AML-193 (cell line): ENCODE data around the gene OR8G1.

Source experiments
- DNase-seq, 2 experiments: peaks; one replicate each; lab custom pipeline; 2025; lab: John Stamatoyannopoulos, UW

The OR8G1 gene, protein sequence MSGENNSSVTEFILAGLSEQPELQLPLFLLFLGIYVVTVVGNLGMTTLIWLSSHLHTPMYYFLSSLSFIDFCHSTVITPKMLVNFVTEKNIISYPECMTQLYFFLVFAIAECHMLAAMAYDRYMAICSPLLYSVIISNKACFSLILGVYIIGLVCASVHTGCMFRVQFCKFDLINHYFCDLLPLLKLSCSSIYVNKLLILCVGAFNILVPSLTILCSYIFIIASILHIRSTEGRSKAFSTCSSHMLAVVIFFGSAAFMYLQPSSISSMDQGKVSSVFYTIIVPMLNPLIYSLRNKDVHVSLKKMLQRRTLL

GRCh38 chr11:124240621-124241397 lies at the start of gene OR8G1:
Gene OR8G1, plus strand, starts transcription at chr11:124241095. Its CDS starts 8,581 bp downstream, at chr11:124249676.
- no peak for DNase-seq

DNA sequence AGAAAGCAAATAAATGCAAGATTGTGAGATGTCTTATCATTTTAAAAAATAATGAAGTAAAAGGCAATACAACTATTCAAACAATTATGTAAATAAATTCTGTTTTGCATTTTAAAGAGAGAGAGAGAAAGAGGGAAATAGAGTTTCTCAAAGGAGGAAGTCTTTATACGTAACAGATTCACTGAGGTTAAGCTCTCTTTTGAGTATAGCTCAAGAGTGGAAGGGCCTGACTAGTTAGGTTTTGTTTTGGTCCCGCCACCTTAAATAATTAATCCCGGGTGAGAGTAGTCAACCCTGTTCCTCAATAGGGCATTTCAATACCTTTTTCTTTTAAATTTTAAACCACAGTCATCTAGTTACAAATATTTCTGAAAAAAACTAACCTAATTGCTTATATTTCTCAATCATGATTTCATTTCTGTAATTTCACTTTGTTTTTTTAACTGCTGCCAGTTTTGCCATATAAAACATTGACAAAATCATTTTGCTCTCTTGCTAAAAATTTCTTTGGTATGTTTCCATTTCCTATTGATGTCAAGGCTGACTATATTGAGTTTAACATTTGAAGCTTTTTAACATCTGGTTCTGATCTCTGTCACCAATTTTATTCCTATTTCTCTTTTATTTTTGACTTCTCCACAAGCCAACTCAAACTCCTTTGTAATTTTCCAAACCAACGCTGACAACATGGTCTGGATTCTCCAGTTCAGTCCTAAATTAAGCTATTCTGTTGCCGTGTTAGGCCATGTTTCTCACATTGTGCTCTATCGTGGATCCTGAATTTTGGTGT lies 47.5 kb upstream of the OR8G1 start:
- DNase-seq = no peak

- no peak for DNase-seq
Measured at GRCh38 chr11:124194293-124195188, 46.4 kb upstream of the OR8G1 start.

DNA sequence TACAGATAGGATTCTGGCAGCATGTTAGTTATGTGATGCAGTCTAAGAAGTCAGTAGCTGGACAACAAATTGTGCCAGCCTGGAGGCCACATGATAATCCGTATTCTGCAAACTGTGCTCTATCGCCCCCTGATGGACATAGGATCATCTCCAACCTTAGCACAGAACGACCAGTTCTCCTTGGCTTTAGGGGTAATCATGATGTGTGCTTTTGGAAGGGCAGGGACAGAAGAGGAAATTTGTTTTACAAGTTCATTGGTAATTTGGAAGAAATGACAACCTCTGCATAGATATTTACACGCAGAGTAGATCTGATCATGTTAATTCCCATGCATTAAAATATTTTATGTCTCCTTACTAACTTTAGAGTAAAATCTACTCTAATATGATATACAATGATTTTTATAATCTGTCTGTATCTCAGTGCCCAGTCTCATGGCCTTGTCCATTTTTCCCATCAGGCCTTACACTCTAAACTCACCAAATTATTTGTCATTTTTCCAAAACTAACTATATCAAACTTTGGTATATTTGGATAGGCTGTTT lies 45.6 kb upstream of the OR8G1 start:
- peak; percentile 39 to 58 for DNase-seq

- no peak for DNase-seq
Measured at GRCh38 chr11:124197999-124198398, 42.9 kb upstream of the OR8G1 start.

- no peak for DNase-seq
Measured at GRCh38 chr11:124198897-124199296, 42.0 kb upstream of the OR8G1 start.

DNA sequence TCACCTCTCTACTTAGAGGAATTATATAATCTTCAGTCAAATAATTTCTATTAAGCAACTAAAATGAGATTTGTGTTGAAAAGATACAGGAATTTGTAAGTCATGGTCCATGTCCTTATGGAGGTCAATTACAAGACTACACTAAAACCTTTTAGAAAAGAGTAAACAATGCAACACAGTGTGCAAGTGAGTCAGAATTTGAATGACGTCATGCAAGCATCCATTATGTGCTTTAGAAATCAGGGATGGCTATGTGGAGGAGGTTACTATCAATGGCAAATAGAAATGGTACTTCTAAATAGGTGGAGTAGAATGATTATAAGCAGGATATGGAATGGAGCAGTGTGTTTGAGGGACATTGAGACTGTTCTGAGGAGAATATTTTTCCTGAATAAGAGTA lies 41.2 kb upstream of the OR8G1 start:
- no peak for DNase-seq

DNA sequence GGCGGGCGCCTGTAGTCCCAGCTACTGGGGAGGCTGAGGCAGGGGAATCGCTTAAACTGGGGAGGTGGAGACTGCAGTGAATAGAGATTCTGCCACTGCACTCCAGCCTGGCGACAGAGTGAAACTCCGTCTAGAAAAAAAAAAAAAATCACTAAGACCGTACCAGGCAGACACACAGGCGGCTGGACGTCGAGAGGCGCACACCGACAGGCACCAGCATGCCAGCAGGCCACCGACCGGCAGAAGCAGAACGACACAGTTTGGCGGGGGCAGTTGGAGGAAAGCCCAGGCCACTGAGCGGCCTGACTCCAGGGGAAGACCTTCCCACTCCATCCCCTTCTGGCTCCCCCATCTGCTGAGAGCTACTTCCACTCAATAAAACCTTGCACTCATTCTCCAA lies 40.2 kb upstream of the OR8G1 start:
- no peak for DNase-seq

- no peak for DNase-seq
Measured at GRCh38 chr11:124202951-124203350, 37.9 kb upstream of the OR8G1 start.

GRCh38 chr11:124204008-124204407 lies 36.9 kb upstream of the OR8G1 start:
- no peak for DNase-seq

DNA sequence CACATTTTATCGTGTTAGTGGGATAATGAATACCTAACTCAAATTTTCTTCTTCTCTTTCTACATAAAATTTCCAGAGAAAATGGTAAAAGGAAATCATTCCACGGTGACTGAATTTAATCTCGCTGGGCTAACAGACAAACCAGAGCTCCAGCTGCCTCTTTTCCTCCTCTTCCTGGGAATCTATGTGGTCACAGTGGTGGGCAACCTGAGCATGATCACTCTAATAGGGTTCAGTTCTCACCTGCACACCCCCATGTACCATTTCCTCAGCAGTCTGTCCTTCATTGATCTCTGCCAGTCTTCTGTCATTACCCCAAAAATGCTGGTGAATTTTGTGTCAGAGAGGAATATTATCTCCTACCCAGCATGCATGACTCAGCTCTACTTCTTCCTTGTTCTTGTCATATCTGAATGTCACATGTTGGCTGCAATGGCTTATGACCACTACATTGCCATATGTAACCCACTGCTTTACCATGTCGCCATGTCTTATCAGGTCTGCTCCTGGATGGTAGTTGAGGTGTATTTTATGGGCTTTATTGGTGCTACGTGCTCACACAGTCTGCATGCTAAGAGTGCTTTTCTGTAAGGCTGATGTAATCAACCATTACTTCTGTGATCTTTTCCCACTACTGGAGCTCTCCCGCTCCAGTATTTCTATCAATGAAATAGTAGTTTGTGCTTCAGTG lies 33.6 kb upstream of the OR8G1 start:
- no peak for DNase-seq

- no peak for DNase-seq
Measured at GRCh38 chr11:124209824-124210357, 31.0 kb upstream of the OR8G1 start.

DNA sequence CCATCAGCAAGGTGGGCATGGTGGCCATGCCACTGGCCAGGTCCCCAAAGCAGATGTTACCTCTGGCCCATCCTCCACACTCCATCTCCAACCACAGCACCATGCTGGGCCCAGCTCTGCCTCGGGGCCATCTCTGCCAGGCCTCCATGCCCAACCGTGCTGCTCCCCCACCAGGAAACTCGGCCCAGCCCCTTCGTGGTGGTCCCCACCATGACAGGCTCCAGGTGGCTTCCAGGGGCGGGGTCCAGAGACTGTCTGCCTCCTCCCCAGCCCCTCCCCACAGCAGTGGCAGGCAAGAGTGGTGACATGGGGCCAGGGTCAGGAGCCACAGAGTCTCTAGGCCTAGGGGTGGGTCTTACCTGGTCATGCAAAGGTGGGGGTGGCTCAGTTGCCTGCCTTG lies 30.5 kb upstream of the OR8G1 start:
- no peak for DNase-seq

GRCh38 chr11:124211321-124211720 lies 29.6 kb upstream of the OR8G1 start:
- DNase-seq = no peak

- DNase-seq = no peak
Measured at GRCh38 chr11:124214027-124214426, 26.9 kb upstream of the OR8G1 start.

DNA sequence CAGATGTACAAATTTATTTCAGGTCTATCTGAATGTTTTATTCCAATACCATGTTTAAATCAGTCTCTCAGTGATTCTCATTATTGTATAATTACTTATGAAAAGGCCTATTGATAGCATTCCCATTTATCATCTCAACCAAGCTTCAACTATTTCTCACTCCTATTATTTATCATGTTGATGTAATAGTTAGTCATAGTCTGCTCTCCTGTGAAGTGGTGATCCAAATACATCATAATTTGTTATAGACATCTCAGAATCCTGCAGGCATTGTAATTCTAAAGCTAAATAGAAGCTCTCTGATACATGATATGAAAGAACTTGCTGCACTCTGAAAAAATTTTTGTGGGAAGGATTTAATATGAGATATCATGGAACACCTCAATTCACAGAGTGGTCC lies 21.8 kb upstream of the OR8G1 start:
- DNase-seq = no peak

- no peak for DNase-seq
Measured at GRCh38 chr11:124222407-124222806, 18.5 kb upstream of the OR8G1 start.

DNA sequence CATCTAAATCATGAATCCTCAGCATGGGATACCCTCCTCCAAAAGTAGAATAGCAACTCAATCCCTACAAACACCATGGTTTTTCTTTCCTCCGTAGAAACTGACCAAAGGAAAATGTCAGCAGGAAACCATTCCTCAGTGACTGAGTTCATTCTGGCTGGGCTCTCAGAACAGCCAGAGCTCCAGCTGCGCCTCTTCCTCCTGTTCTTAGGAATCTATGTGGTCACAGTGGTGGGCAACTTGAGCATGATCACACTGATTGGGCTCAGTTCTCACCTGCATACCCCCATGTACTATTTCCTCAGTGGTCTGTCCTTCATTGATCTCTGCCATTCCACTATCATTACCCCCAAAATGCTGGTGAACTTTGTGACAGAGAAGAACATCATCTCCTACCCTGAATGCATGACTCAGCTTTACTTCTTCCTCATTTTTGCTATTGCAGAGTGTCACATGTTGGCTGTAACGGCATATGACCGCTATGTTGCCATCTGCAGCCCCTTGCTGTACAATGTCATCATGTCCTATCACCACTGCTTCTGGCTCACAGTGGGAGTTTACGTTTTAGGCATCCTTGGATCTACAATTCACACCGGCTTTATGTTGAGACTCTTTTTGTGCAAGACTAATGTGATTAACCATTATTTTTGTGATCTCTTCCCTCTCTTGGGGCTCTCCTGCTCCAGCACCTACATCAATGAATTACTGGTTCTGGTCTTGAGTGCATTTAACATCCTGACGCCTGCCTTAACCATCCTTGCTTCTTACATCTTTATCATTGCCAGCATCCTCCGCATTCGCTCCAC lies 16.1 kb upstream of the OR8G1 start:
- peak; percentile 1 to 8 for DNase-seq

GRCh38 chr11:124225471-124225870 lies 15.4 kb upstream of the OR8G1 start:
- DNase-seq = no peak

DNA sequence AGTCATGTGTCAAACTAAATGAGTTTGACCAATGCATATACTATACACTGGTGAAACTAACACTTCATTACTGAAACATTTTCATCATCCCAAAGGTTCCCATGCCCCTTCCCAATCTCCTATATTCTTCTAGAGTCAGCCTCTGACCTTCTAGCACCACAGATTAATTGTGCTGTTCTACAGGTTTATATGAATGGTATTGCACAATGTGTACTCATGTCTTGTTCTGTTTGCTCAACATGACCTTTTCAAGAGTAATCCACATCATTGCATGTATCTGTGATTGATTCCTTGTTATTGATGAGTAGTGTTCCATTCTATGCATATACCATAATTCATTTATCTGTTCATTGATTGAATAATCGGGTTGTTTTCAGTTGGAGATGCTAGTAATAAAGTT lies 7.5 kb upstream of the OR8G1 start:
- DNase-seq = no peak
